HG03442 (cell line): ENCODE measurements around the gene HEPACAM.

Experiments used
- ATAC-seq: cut with Tn5 transposase; IDR thresholded peaks from one replicate; pipeline ENCODE4 v1.9.1; 2021; ENCODE audit warnings: mild to moderate bottlenecking, moderate library complexity; ENCODE audit not compliant: unreplicated experiment

The HEPACAM gene

GRCh38 chr11:124869856-124870387 lies 65.9 kb downstream of the HEPACAM start:
- no peak for ATAC-seq

- no peak for ATAC-seq
Observed at GRCh38 chr11:124869331-124869730, 66.5 kb downstream of the HEPACAM start.
